GM21786 (cell line): ENCODE measurements around the gene ZBTB8OS.

Experiments used
- ATAC-seq: cut with Tn5 transposase; IDR thresholded peaks from one replicate; pipeline ENCODE4 v1.9.1; 2021; ENCODE audit not compliant: unreplicated experiment

ZBTB8OS gene

GRCh38 chr1:32612189-32612881 lies 38.0 kb downstream of the ZBTB8OS start:
- peak; percentile 84 for ATAC-seq

DNA sequence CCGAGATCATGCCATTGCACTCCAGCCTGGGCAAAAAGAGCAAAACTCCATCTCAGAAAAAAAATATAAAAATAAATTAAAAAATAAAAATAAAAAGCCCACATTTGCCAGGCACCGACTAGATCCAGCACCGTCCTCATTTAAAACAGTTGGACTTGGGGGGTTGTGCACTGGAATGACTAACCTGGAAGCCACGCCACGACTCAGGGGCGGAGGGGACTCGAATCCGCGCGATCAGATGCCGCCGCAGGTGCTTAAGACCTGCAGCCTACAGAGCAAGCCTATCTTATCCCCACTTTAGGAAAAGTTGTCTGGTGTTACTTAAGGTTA lies 38.5 kb downstream of the ZBTB8OS start:
- no peak for ATAC-seq

- no peak for ATAC-seq
These were observed 41.2 kb downstream of the ZBTB8OS start for GRCh38 chr1:32609180-32609579.

- no peak for ATAC-seq
These were observed 43.6 kb downstream of the ZBTB8OS start for GRCh38 chr1:32606565-32607371.

DNA sequence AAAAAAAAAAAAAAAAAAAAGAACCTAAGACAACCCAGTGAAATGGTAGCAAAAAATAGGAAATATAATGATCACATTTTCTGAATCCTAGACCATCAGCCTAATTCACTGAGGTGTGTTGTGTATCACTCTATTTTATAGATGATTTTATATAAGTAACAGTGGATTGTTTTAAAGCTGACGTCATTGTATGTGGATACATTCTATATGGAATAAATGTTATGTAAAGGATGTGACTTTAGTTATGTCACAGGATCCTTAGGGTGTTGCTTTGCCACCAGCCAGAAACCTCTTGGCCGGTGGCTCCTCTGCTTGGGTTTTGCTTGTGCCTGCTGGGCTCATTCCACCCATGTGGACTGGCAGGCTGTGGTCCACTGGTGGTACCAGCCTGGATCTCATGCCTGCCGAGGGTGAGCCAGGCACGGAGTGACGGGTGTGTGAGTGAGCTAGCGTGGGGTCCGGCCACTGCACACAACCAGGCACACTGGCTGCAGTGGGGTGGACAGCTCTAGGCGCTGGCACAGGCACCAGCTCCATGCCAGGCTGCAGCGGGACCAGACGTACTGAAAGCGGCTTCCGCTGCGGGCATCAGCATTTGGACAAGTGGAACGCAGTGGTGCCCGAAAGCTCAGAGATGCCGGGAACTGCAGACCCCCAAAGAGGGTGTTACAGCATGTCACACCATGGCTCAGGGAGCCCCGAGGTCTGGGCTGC lies 44.5 kb downstream of the ZBTB8OS start:
- ATAC-seq = no peak

- no peak for ATAC-seq
These were observed 50.3 kb downstream of the ZBTB8OS start for GRCh38 chr1:32600034-32600433.

- ATAC-seq = no peak
These were observed 57.4 kb downstream of the ZBTB8OS start for GRCh38 chr1:32592943-32593342.

GRCh38 chr1:32580348-32581017 lies 69.9 kb downstream of the ZBTB8OS start:
- ATAC-seq = no peak
